HG03280 (cell line): ENCODE results near the gene TJP1.
"Not testable (repeated sequence)": the region's sequence is repeated elsewhere in the genome, so short reads cannot be mapped to it uniquely, and the experiment has no call there.

Source experiments
- ATAC-seq: cut with Tn5 transposase; IDR thresholded peaks from one replicate; pipeline ENCODE4 v1.9.1; 2021; ENCODE audit warnings: mild to moderate bottlenecking, moderate library complexity; ENCODE audit not compliant: unreplicated experiment

TJP1 gene

DNA sequence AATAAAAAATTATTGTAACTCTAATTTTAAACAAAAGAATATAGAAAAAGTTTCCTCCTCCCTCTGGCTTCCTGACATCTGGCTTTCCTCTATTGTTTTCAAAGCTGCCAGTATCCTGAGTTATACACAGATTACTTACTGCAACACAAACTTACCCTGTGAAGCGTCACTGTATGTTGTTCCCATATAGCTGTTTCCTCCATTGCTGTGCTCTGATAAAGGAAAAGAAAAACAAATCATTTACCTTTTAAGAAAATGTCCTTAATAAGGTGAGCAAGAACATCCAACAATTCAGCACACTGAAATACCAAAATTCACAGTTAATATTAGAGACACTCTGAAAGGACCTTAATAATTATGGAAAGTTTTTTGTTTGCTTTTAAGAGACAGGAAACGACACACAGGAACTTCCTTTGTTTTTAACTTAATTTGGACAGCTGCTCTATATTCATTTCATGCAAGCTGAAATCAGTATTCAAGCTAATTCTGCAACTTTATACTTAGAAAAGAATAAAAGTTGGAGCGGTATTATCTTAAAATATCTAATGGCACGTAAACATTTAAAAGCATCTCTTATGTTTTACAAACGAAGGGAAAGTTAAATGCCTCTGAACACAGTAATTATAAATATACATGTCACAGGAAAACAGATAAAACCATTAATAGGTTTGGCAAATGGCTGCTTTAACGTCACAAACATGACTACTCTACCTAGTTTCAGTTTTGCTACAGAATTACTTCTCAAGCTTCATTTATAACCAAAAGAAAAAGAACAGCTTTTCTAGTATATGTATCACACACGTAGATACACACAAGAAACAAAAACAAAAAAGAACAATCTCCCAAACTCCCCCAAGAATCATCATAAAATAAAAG, 21.5 kb downstream of the TJP1 start:
- no peak for ATAC-seq

DNA sequence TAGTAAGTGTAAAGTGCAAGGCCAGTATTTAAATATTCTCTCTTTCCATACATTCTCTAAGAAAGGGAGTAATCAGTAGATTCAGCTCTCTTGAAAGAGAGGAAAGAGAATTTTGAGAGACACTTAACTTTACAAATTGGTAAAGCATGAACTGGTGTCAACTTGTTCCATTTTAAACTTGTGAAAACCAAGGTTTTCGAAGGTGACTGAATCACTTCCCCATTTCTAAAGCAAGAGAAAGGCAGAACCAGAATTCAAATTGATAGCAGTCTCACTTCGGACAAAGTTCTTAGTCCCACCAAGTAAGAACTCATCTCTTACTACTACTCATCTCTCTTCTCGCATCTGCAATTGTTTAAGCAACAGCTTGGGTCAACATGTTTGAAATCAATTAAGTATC, 22.4 kb downstream of the TJP1 start:
- ATAC-seq, result no peak

DNA sequence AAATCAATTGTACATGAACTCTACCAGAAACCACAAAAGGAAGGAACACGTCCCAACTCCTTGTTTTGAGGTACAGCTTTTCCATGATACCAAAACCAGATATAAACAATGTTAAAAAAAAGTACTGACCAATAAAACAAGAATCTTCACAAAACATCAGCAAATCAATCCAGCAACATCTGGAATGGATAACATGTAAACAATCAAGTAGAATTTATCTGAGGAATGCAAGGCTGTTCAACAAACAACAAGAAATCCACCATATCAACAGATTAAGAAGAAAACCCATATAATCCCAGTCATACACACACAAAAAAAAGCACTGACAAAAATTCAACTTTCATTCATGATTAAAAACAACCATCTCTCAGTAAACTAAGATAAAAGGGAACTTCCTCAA, 26.7 kb downstream of the TJP1 start:
- no peak for ATAC-seq

DNA sequence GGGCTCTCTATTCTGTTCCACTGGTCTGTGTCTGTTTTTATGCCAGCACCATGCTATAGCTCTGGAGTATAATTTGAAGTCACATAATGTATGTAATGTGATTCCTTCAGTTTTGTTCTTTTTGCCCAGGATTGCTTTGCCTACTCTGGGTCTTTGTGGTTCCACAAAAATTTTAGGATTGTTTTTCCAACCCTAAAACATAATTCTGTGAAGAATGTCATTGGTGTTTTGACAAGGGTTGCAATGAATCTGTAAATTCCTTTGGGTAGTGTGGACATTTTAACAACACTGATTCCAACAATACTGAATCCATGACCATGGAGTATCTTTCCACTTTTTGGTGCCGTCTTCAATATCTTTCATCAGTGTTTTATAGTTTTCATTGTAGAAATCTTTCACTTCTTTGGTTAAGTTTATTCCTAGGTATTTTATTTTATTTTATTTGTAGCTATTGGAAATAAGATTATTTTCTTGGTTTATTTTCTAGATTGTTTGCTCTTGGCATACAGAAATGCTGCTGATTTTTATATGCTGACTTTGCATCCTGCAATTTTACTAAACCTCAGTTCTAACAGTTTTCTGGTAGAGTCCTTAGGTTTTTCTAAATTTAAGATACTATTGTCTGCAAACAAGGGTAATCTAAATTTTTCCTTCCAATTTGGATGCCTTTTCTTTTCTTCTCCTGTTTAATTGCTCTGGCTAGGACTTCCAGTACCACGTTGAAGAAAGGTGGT, 29.7 kb downstream of the TJP1 start:
- ATAC-seq, result no peak

- ATAC-seq, result no peak
Observed at GRCh38 chr15:29790607-29791006, 31.7 kb downstream of the TJP1 start.

DNA sequence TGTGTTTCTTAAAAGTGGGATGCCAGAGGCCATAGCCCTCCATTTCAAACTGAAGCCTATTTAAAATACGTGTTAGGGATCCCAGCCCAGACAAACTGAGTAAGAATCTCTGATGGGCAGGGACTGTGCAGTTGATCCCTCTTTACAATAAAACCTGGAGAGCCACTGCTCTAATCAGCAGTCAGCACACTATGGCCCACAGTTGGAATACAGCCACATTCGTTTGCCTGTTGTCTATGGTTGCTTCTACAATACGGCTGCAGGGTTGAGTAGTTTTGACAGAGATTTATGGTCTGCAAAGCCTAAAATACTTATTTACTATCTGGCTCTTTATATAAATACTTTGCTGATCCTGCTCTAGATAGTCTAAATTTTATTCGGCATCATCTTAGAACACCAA, 32.4 kb downstream of the TJP1 start:
- ATAC-seq, result no peak

DNA sequence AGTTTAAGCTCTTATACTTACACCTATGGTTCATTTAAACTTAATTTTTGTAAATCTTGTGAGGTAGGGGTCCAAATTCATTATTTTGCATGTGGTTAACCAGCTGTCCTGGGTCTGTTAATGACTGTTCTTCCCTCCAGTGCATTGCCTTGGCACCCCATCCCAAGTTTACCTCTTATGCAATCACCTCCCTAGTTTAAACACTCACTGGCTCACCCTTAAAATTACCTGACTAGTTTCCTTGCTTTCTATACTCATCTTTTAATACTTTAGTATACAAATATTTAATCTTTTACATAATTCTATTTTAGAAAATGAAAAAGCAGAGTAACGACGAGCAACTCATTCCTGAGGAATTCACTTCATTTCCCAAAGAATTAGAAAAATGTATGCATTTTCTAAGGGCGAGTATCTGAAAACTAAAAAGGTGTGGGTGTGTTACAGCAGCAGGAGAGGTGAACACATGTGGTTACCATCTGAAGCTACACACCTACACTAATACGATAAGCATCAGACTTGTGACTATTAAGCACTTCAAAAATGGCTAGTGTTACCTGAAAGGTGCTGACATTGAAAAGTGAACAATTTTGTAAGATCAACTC, 33.7 kb downstream of the TJP1 start:
- ATAC-seq, result no peak

DNA sequence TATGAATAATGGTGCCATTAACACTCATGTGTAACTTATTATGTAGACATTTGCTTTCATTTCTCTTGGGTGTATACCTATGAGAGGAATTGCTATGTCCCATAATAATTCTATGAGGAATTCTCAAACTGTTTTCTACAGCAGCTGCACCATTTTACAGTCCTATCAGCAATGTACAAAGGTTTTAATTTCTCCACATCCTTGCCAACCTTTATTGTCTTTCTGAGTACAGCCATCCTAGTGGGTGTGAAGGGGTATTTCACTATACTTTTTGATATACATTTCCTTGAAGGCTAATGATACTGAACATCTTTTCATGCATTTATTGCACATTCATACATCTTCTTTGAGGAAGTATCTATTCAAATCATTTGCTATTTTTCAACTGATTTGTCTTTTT, 34.5 kb downstream of the TJP1 start:
- ATAC-seq, result no peak

- ATAC-seq, result no peak
Observed at GRCh38 chr15:29785642-29786041, 36.6 kb downstream of the TJP1 start.

- ATAC-seq, result no peak
Observed at GRCh38 chr15:29785136-29785535, 37.1 kb downstream of the TJP1 start.

GRCh38 chr15:29784413-29784812, 37.9 kb downstream of the TJP1 start:
- no peak for ATAC-seq

GRCh38 chr15:29782816-29783215, 39.5 kb downstream of the TJP1 start:
- not testable (repeated sequence) for ATAC-seq

DNA sequence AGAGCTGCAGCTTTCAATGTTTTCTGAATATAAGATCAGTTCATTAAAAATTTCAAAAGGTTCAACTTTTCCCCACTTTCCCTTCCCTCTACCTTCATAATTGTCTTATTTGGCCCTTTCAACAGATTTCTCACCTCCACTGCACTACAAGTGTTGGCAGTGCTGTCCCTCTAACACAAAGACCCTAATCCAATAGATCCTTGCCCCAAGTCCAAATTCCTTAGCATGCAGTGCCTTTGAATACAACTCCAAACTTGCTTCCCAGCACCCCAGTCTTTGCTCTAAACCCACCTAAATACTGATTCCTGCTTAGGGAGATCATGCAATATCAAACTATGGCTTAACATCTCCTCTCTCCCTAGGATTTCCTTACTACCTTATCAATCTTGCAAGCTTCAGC, 43.9 kb downstream of the TJP1 start:
- no peak for ATAC-seq

DNA sequence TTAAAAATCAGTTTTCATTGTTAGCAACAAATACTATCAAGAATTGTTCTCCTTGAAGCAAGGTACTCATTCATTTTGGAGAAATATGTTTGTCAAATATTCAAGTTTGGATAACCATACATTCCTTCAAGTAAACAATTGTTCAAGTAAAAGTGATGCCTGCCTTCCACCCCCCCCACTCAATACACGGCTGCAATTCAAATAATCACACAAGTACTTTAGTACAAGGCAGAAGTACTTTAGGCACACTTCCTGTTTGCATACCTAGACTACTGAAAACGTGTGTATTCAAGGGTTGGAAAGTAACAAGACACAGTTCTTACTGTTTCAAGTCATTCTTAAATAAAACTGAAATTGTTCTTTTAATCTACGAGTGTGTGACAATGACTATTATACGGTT, 45.4 kb downstream of the TJP1 start:
- ATAC-seq, result no peak

DNA sequence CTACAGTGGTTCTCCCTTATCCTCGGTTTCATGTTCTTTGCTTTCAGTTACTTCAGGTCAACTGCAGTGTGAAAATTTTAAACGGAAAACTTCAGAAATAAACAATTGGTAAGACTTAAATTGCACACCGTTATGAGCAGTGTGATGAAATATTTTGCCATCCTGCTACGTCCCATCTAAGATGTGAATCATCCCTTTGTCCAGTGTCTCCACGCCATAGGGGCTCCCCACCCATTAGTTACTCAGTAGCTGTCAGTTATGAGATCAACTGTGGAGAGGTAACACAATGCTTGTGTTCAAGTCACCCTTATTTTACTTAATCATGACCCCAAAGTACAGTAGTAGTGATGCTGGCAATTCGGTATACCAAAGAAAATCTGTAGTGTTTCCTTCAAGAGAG, 47.4 kb downstream of the TJP1 start:
- ATAC-seq, result no peak

GRCh38 chr15:29773816-29774215, 48.5 kb downstream of the TJP1 start:
- ATAC-seq, result no peak

GRCh38 chr15:29773000-29773399, 49.3 kb downstream of the TJP1 start:
- no peak for ATAC-seq

DNA sequence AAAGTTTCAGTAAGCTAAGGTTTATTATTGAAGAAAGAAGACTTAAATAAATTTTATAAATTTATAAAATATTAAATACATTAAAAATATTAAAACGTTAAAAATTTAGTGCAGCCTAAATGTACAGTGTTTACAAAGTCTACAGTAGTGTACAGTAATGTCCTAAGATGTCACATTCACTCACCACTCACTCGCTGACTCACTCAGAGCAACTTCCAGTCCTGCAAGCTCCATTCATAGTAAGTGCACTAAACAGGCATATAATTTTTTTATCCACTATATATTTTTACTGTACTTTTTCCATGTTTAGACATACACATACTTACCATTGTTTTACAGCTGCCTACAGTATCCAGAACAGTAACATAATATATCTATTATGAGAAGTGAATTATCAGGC, 51.5 kb downstream of the TJP1 start:
- ATAC-seq, result no peak

- ATAC-seq, result no peak
Observed at GRCh38 chr15:29765898-29766527, 56.3 kb downstream of the TJP1 start.

DNA sequence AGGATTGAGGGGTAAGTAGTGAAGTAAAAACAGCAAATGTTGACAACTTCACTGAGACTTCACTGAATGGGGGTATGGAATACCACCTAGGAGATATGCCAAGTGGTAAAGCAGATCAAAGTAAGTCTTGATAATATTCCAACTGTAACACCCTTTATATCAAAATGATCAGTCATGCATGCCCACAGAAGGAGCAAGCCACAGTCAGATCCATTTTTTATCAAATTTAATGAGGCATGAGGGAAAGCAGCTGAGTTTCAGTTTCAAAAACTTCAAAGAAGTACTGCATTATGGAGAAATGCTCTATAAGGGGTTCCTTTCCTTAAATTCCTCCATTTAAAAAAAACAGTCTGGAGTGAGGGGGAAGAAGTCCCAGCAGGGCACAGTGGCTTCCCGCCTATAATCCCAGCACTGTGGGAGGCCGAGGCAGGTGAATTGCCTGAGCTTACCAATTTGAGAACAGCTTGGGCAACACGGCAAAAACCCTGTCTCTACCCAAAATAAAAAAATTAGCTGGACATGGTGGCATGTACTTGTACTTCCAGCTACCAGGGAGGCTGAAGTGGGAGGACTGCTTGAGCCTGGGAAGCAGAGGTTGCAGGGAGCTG, 56.9 kb downstream of the TJP1 start:
- ATAC-seq, result no peak

DNA sequence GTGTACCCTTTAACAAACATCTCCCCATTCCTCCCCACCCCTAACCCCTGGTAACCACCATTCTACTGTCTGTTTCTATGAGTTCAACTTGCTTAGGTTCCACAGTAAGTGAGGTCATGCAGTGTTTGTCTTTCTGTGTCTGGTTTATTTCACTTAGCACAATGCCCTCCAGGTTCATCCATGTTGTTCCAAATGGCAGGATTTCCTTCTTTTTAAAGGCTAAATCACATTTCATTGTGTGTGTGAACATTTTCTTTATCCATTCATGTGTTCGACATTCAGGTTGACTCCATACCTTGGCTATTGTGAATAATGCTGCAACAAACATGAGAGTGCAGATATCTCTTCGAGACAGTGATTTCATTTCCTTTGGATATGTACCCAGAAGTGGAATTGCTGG, 62.7 kb downstream of the TJP1 start:
- no peak for ATAC-seq
